HL-60 (cell line): ENCODE results near the gene TEDC1.

Experiments used
- DNase-seq, 2 experiments: peaks; one replicate each; pipeline ENCODE4 v3.0.0-alpha.2; 2010 to 2020; ENCODE audit warnings: low read depth in 1 of 2, low spot score in 1 of 2
- H3K27ac ChIP-seq: fragments of 250-450 bp; sonication (Bioruptor Pico); replicated peaks from 2 replicates; pipeline ENCODE4 v1.5.1; 2020; ENCODE audit warnings: mild to moderate bottlenecking, moderate library complexity
- H3K27me3 ChIP-seq: fragments of 250-450 bp; sonication (Bioruptor Pico); 2 replicates; pipeline ENCODE4 v1.5.1; 2021; ENCODE audit warnings: mild to moderate bottlenecking, moderate library complexity; ENCODE audit not compliant: insufficient read depth, poor library complexity, severe bottlenecking
- H3K4me3 ChIP-seq: replicated peaks from 2 replicates; pipeline ENCODE4 v1.5.1; 2011; ENCODE audit warnings: mild to moderate bottlenecking, control low read depth, low read length; ENCODE audit not compliant: insufficient read depth
- GABPA ChIP-seq: IDR thresholded peaks from 2 replicates; pipeline ENCODE4 v1.6.1; 2012; ENCODE audit warnings: low read depth
- POLR2AphosphoS5 ChIP-seq: IDR thresholded peaks from 2 replicates; pipeline ENCODE4 v1.6.1; 2012; ENCODE audit warnings: low read depth
- SPI1 ChIP-seq: IDR thresholded peaks from 2 replicates; pipeline ENCODE4 v1.6.1; 2012; ENCODE audit warnings: low read depth, mild to moderate bottlenecking, borderline replicate concordance
- TF ChIP-seq, protein P1 (sequence below): IDR thresholded peaks from 2 replicates; pipeline ENCODE4 v1.6.1; 2012; ENCODE audit warnings: low read depth; ENCODE audit not compliant: insufficient replicate concordance
- TF ChIP-seq, protein P2 (sequence below): IDR thresholded peaks from one replicate; pipeline ENCODE4 v1.5.1; 2011; ENCODE audit warnings: low read length, control low read depth, inconsistent platforms; ENCODE audit not compliant: insufficient read depth

The TEDC1 gene

DNA sequence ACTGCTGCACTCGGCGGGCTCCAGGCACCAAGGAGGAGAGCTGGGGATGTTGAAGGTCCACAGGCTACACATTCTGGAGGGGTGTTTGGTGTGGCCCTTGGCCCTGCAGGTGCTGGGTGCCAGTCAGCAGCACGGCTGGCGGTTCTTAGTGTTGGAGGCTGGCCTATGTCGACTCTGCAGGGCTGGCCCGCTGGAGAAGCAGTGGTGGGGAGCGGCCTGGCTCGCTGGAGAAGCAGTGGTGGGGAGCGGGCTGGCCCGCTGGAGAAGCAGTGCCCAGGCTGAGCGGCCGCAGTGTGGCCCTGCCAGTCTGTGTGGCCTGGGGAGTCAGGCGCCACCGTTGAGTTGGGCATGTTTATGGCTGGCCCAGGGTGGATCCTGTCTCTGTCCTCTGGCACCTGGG is 44.1 kb upstream of the TEDC1 start:
- H3K27me3 ChIP-seq, result no peaks in the 10 kb centered on the region
- DNase-seq, result no peak
- no peak overlapping the region for H3K27ac ChIP-seq
- TF ChIP-seq SPI1, result no peak
- TF ChIP-seq, protein P1, sequence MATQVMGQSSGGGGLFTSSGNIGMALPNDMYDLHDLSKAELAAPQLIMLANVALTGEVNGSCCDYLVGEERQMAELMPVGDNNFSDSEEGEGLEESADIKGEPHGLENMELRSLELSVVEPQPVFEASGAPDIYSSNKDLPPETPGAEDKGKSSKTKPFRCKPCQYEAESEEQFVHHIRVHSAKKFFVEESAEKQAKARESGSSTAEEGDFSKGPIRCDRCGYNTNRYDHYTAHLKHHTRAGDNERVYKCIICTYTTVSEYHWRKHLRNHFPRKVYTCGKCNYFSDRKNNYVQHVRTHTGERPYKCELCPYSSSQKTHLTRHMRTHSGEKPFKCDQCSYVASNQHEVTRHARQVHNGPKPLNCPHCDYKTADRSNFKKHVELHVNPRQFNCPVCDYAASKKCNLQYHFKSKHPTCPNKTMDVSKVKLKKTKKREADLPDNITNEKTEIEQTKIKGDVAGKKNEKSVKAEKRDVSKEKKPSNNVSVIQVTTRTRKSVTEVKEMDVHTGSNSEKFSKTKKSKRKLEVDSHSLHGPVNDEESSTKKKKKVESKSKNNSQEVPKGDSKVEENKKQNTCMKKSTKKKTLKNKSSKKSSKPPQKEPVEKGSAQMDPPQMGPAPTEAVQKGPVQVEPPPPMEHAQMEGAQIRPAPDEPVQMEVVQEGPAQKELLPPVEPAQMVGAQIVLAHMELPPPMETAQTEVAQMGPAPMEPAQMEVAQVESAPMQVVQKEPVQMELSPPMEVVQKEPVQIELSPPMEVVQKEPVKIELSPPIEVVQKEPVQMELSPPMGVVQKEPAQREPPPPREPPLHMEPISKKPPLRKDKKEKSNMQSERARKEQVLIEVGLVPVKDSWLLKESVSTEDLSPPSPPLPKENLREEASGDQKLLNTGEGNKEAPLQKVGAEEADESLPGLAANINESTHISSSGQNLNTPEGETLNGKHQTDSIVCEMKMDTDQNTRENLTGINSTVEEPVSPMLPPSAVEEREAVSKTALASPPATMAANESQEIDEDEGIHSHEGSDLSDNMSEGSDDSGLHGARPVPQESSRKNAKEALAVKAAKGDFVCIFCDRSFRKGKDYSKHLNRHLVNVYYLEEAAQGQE, result no peak
- TF ChIP-seq, protein P2, sequence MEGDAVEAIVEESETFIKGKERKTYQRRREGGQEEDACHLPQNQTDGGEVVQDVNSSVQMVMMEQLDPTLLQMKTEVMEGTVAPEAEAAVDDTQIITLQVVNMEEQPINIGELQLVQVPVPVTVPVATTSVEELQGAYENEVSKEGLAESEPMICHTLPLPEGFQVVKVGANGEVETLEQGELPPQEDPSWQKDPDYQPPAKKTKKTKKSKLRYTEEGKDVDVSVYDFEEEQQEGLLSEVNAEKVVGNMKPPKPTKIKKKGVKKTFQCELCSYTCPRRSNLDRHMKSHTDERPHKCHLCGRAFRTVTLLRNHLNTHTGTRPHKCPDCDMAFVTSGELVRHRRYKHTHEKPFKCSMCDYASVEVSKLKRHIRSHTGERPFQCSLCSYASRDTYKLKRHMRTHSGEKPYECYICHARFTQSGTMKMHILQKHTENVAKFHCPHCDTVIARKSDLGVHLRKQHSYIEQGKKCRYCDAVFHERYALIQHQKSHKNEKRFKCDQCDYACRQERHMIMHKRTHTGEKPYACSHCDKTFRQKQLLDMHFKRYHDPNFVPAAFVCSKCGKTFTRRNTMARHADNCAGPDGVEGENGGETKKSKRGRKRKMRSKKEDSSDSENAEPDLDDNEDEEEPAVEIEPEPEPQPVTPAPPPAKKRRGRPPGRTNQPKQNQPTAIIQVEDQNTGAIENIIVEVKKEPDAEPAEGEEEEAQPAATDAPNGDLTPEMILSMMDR, result no peak
- no peak for TF ChIP-seq POLR2AphosphoS5
- TF ChIP-seq GABPA, result no peak
- H3K4me3 ChIP-seq, result no peak overlapping the region

DNA sequence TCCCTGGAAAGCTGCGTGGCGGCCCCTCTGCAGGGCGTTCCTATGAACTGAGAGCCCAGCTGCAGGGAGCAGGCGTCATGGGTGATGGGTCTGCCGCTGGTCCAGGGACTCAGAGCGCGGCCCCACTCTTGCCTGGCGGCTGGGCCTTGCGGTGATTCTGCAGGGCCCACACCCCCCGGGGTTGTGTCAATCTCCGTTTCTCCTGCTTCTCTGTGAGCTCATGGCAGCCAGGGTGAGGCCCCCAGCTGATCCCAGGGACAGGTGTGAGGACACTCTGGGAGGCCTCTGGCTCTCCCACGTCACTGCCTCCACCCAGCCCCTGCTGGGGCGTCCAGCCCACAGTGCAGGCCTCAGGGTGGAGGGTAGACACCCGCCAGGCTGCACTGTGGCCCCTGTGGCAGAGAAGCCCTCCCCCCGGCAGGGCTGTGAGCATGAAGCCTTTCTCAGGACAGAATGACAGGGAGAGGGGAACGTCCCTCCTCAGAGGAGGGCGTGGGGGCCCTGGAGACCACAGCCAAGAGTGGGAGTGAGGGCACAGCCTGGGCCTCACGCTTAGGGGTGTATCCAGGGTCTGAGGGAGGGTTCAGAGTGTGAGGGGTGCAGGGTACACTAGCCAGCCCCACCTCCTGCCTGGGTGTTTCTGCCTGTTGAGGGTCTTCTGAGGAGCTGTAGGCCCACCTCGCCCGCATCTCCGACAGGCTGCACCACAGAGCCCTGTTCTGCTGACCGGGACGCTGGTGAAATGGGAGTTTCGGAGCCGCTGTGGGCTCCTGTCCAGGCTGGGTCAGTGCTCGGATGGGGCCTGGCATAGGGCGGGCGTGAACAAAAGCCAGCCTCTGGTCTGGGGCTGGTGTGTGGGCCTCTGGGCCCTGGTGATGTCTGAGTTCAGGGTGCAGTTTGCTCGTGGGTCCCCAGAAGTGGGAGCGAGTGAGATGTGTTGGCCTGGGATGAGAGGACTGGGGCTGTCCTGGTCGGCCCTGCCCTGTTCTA is 43.1 kb upstream of the TEDC1 start:
- no peak for DNase-seq
- TF ChIP-seq POLR2AphosphoS5 (no peak), GABPA (no peak), SPI1 (no peak)
- TF ChIP-seq, protein P1, result no peak
- TF ChIP-seq, protein P2, result no peak
- H3K27me3 ChIP-seq, result no peaks in the 10 kb centered on the region
- H3K27ac ChIP-seq, result no peak overlapping the region
- no peak overlapping the region for H3K4me3 ChIP-seq

DNA sequence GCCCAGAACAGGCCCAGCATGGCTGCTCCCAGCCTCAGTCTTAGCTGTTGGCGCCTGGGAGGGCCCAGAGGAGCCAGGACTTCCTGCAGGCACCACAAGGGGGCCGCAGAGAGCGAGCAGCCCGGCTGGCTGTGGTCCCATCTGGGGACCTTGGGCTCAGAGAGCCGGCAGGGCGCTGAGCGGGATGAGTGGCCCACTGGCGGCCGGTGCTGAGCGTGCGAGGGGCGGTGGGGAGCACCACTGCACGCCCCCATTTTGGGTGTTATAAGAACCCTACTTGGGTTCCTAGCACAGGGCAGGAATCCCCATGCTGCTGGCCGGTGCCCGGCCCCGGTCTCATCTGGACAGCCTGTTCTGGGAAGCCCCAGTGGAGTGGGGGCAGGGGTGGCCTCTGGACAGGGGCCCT is 42.3 kb upstream of the TEDC1 start:
- Histone ChIP-seq H3K4me3 (no peak overlapping the region), H3K27me3 (no peaks in the 10 kb centered on the region), H3K27ac (no peak overlapping the region)
- TF ChIP-seq GABPA, result no peak
- TF ChIP-seq, protein P2, result peak; percentile 49
- no peak for TF ChIP-seq POLR2AphosphoS5
- DNase-seq, result peak in 1 of 2 experiments; percentile 41
